Muscle of back (tissue), 11 donors: Measurements from ENCODE around the gene DRC3. TPM values are rescaled to one million over a fixed set of nuclear protein-coding genes. Genes with fewer than 3 reads are reported as not detected.
A peak's percentile ranks its signal among the peaks of the same experiment; 100 is the strongest.

Source experiments
- DNase-seq, 3 donors: peaks; one replicate each; pipeline versions ENCODE4 v3.0.0 to v3.0.0-alpha.2; 2013
- polyA plus RNA-seq, 10 donors: library from polyadenylated mRNA; unstranded; fragments of 120-200 nt; gene quantifications; one replicate each; pipeline ENCODE4 v1.2.1, GENCODE V29; 2013; ENCODE audit not compliant: insufficient read length in 10 of 10

DRC3 gene
- polyA plus RNA-seq, 10 donors, result 3.0 to 7.4 (median 4.6) TPM

- no peak for DNase-seq
These were observed 7.4 kb upstream of the DRC3 start for GRCh38 chr17:17965152-17965721.

GRCh38 chr17:17966399-17966798 lies 6.3 kb upstream of the DRC3 start:
- no peak for DNase-seq

- DNase-seq, result no peak
These were observed 1.8 kb upstream of the DRC3 start for GRCh38 chr17:17970699-17971430.

- peak in 2 of 3 donors; percentile 12 to 44 for DNase-seq
These were observed 1.1 kb upstream of the DRC3 start for GRCh38 chr17:17971431-17972125.

GRCh38 chr17:17972952-17973254 lies 241 bp downstream of the DRC3 start:
- no peak for DNase-seq

- DNase-seq, result no peak
These were observed 2.8 kb downstream of the DRC3 start for GRCh38 chr17:17975436-17975835.

GRCh38 chr17:17976931-17977570 lies 4.4 kb downstream of the DRC3 start:
- no peak for DNase-seq

- DNase-seq, result no peak
These were observed 6.1 kb downstream of the DRC3 start for GRCh38 chr17:17978481-17979424.

- DNase-seq, result no peak
These were observed 7.1 kb downstream of the DRC3 start for GRCh38 chr17:17979778-17980177.

GRCh38 chr17:17981330-17981729 lies 8.7 kb downstream of the DRC3 start:
- no peak for DNase-seq

- DNase-seq, result no peak
These were observed 10.1 kb downstream of the DRC3 start for GRCh38 chr17:17982801-17983200.

GRCh38 chr17:17983376-17983775 lies 10.7 kb downstream of the DRC3 start:
- DNase-seq, result no peak

GRCh38 chr17:17983776-17984175 lies 11.1 kb downstream of the DRC3 start:
- no peak for DNase-seq

- no peak for DNase-seq
These were observed 12.5 kb downstream of the DRC3 start for GRCh38 chr17:17985153-17985552.

GRCh38 chr17:17985555-17985954 lies 12.9 kb downstream of the DRC3 start:
- DNase-seq, result no peak

- DNase-seq, result no peak
These were observed 14.7 kb downstream of the DRC3 start for GRCh38 chr17:17987187-17987896.

- DNase-seq, result no peak
These were observed 15.2 kb downstream of the DRC3 start for GRCh38 chr17:17987901-17988300.

- peak in 2 of 3 donors; percentile 17 to 36 for DNase-seq
These were observed 15.8 kb downstream of the DRC3 start for GRCh38 chr17:17988427-17988945.

- no peak for DNase-seq
These were observed 16.4 kb downstream of the DRC3 start for GRCh38 chr17:17989081-17989480.

- DNase-seq, result no peak
These were observed 17.0 kb downstream of the DRC3 start for GRCh38 chr17:17989618-17990017.

- DNase-seq, result no peak
These were observed 17.6 kb downstream of the DRC3 start for GRCh38 chr17:17990282-17990681.
